DOHH2 (cell line): ENCODE results near the gene NELFCD.

Experiments
- CTCF ChIP-seq: fragments of 200-600 bp; sonication (generic); IDR thresholded peaks from one replicate; pipeline ENCODE4 v1.5.1; 2014; ENCODE audit warnings: antibody characterized with exemption, mild to moderate bottlenecking, low read depth, low read length; ENCODE audit not compliant: poor library complexity, severe bottlenecking
- EZH2phosphoT487 ChIP-seq: fragments of 200-600 bp; sonication (generic); IDR thresholded peaks from 2 replicates; pipeline ENCODE4 v1.6.1; 2017; ENCODE audit warnings: borderline replicate concordance, mild to moderate bottlenecking, antibody characterized with exemption, low read length, moderate library complexity, mixed read lengths

- no peak for TF ChIP-seq CTCF
- no peak for TF ChIP-seq EZH2phosphoT487
These were observed 25.3 kb downstream of the NELFCD start for GRCh38 chr20:59006167-59006863.
